B cell (primary cell): ENCODE measurements around the gene GNB5. TPM values are rescaled to one million over a fixed set of nuclear protein-coding genes. Genes with fewer than 3 reads are reported as not detected.

ENCODE experiments used
- ATAC-seq: fragments of 200-7000 bp; cut with Tn5 transposase; one replicate; pipeline ENCODE4 v1.10.0; 2021; ENCODE audit warnings: low read depth, mild to moderate bottlenecking, moderate number of reproducible peaks, moderate library complexity
- CTCF ChIA-PET: fragments of 350-600 bp; sonication (Branson Sonifier 250); formaldehyde crosslinking; loops from one replicate; lab custom pipeline; 2021; ENCODE audit warnings: antibody characterized with exemption, inconsistent platforms; lab: Charles Lee
- POLR2A ChIA-PET: fragments of 350-600 bp; sonication (Branson Sonifier 250); formaldehyde crosslinking; loops from one replicate; lab custom pipeline; 2021; ENCODE audit warnings: antibody characterized with exemption; lab: Charles Lee
- DNase-seq: peaks from one replicate; pipeline ENCODE4 v3.0.0; 2013
- H2AFZ ChIP-seq: 2 replicates; pipeline ENCODE4 v1.6.1; 2012; ENCODE audit warnings: mild to moderate bottlenecking, low read depth, low read length; ENCODE audit not compliant: insufficient read depth, poor library complexity, severe bottlenecking
- H3K27ac ChIP-seq, 2 donors: 1 replicate in 1 of 2; 2 replicates in 1 of 2; pipeline ENCODE4 v1.5.1; 2012 to 2013; ENCODE audit warnings: low read length in 2 of 2, mild to moderate bottlenecking in 2 of 2, moderate library complexity in 1 of 2
- H3K27me3 ChIP-seq, 4 experiments: fragments of 200-600 bp in 1 of 4; sonication (generic) in 1 of 4; replicated peaks in 1 of 4; 1 replicate in 2 of 4; 2 replicates in 2 of 4; pipeline versions ENCODE4 v1.6.1 to v1.7.0; 2013 to 2016; ENCODE audit warnings: low read length in 3 of 4, mild to moderate bottlenecking in 2 of 4, mixed read lengths in 1 of 4, moderate library complexity in 1 of 4; ENCODE audit not compliant: insufficient read depth in 4 of 4, control insufficient read depth in 3 of 4; ENCODE audit errors: control extremely low read depth in 1 of 4
- H3K36me3 ChIP-seq, 2 experiments: replicated peaks in 1 of 2; 1 replicate in 1 of 2; 2 replicates in 1 of 2; pipeline versions ENCODE4 v1.6.1 to v1.7.1; 2013; ENCODE audit warnings: low read length in 1 of 2; ENCODE audit not compliant: insufficient read depth in 2 of 2, control insufficient read depth in 1 of 2; ENCODE audit errors: control extremely low read depth in 1 of 2, extremely low read depth in 1 of 2
- H3K4me1 ChIP-seq, 2 donors: fragments of 200-600 bp in 1 of 2; sonication (generic) in 1 of 2; 1 replicate in 1 of 2; 2 replicates in 1 of 2; pipeline versions ENCODE4 v1.5.1 to v1.6.1; 2013 to 2017; ENCODE audit warnings: low read length in 2 of 2; ENCODE audit not compliant: control insufficient read depth in 2 of 2, insufficient read depth in 2 of 2
- H3K4me2 ChIP-seq: replicated peaks from 2 replicates; pipeline ENCODE3; 2012; ENCODE audit warnings: mild to moderate bottlenecking, low read depth, low read length; ENCODE audit not compliant: poor library complexity, severe bottlenecking
- H3K4me3 ChIP-seq, 5 experiments: fragments of 200-600 bp in 1 of 5; sonication (generic) in 1 of 5; 1 replicate in 3 of 5; 2 replicates in 2 of 5; pipeline versions ENCODE4 v1.5.1 to v1.7.0; 2011 to 2016; ENCODE audit warnings: low read length in 4 of 5, mild to moderate bottlenecking in 4 of 5, low read depth in 2 of 5, control low read depth in 1 of 5, moderate library complexity in 1 of 5; ENCODE audit not compliant: insufficient read depth in 1 of 5; ENCODE audit errors: control extremely low read depth in 1 of 5, extremely low read depth in 1 of 5
- H3K79me2 ChIP-seq: fragments of 200-600 bp; sonication (generic); one replicate; pipeline ENCODE4 v1.6.0; 2016; ENCODE audit warnings: low read length; ENCODE audit not compliant: control insufficient read depth, insufficient read depth
- H3K9ac ChIP-seq: fragments of 200-600 bp; sonication (generic); 2 replicates; pipeline ENCODE4 v1.6.1; 2017; ENCODE audit warnings: mild to moderate bottlenecking, low read length, moderate library complexity
- H3K9me3 ChIP-seq, 3 donors: one replicate each; pipeline versions ENCODE4 v1.6.1 to v1.7.1; 2013; ENCODE audit warnings: low read length in 2 of 3; ENCODE audit not compliant: control insufficient read depth in 2 of 3, insufficient read depth in 1 of 3; ENCODE audit errors: control extremely low read depth in 1 of 3
- H4K20me1 ChIP-seq: 2 replicates; pipeline ENCODE4 v1.6.0; 2012; ENCODE audit warnings: mild to moderate bottlenecking, low read length; ENCODE audit not compliant: insufficient read depth, control insufficient read depth, poor library complexity, severe bottlenecking
- H3K27ac Mint-ChIP-seq: one replicate; pipeline ENCODE4 v1.8.0; 2021; ENCODE audit warnings: mixed read lengths
- H3K27me3 Mint-ChIP-seq: one replicate; pipeline ENCODE4 v1.8.0; 2021; ENCODE audit warnings: mixed read lengths
- H3K4me1 Mint-ChIP-seq: one replicate; pipeline ENCODE4 v1.8.0; 2021; ENCODE audit warnings: mixed read lengths
- H3K4me3 Mint-ChIP-seq: one replicate; pipeline ENCODE4 v1.8.0; 2021; ENCODE audit warnings: mixed read lengths
- H3K9me3 Mint-ChIP-seq: one replicate; pipeline ENCODE4 v1.8.0; 2022; ENCODE audit warnings: mixed read lengths; ENCODE audit not compliant: insufficient read depth
- EZH2 ChIP-seq: IDR thresholded peaks from 2 replicates; pipeline ENCODE4 v1.6.1; 2012; ENCODE audit warnings: borderline replicate concordance, low read depth, mild to moderate bottlenecking, moderate library complexity, low read length; ENCODE audit not compliant: insufficient read depth, poor library complexity, severe bottlenecking
- WGBS: methylation state at CpG from one replicate; pipeline ENCODE4 v1.1.5; 2013; ENCODE audit warnings: missing lambda C conversion rate; ENCODE audit not compliant: insufficient coverage; 5-methylcytosine and 5-hydroxymethylcytosine counted together
- intact Hi-C: fragments of 100-400 bp; cut with micrococcal nuclease; formaldehyde crosslinking; loops from one replicate; pipeline ENCODE4 v1.10.0; 2022
- polyA plus RNA-seq: library from polyadenylated mRNA; depleted of rRNA; stranded (reverse); fragments of >200 nt; gene quantifications from 2 replicates; pipeline ENCODE4 v1.2.3, GENCODE V29; 2012
- total RNA-seq, 2 donors: library from RNA; stranded (reverse); fragments of 120-200 nt in 1 of 2; gene quantifications; 1 replicate in 1 of 2; 2 replicates in 1 of 2; pipeline versions ENCODE4 v1.2.3 to v1.2.4, GENCODE V29; 2013 to 2022
- TF ChIP-seq, protein P1 (sequence below): fragments of 200-600 bp; IDR thresholded peaks from one replicate; pipeline ENCODE4 v1.8.0; 2022; ENCODE audit warnings: antibody characterized with exemption, mild to moderate bottlenecking

GNB5 gene
- total and polyA plus RNA-seq, 2 donors (not counting 1 experiment from before 2014, with no cell fraction given), result 58.5 to 142 TPM

DNA sequence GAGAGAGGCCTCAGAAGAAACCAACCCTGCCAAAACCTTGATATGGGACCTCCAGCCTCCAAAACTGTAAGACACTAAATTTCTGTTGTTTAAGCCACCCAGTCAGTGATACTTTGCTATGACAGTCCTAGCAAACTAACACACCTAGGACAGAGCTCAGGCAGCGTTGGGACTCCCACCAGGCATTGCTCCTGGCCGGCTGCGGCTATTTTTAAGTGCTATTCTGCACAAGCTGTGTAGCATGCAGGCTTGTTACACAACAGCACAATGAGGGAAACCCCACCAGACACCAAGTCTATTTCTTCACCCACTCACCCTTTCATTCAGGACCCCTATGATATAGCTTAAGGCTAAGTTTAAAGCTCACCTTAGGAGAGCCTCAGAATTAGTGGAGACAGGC, 47.0 kb upstream of the GNB5 start:
- no peak for DNase-seq
- ChIA-PET POLR2A (no interaction called here), CTCF (interaction anchor here (1.9 to 24.5 kb wide), 3 partner anchors 8 to 18 kb away, joined by 6 to 512 read pairs (median 109); no protein-coding TSS in a partner anchor)
- 100% methylated on average over 1 of the region's 3 CpGs for WGBS
- no peaks in the 10 kb centered on the region for H4K20me1 ChIP-seq
- H3K9ac ChIP-seq, result no peak overlapping the region
- no peak overlapping the region for H2AFZ ChIP-seq
- H3K79me2 ChIP-seq, result no peaks in the 10 kb centered on the region
- Mint-ChIP-seq H3K27me3 (no peaks in the 10 kb centered on the region), H3K4me1 (peaks cover 74% of the 10 kb centered on the region), H3K4me3 (no peak overlapping the region), H3K9me3 (no peaks in the 10 kb centered on the region), H3K27ac (peak overlapping the region; percentile 99)
- H3K4me1 ChIP-seq, result peaks cover 43 to 62% of the 10 kb centered on the region in 2 donors
- no peak overlapping the region for H3K4me2 ChIP-seq
- H3K27ac ChIP-seq, result peak overlapping the region; percentile 89 to 97
- H3K4me3 ChIP-seq, result no peak overlapping the region
- no peaks in the 10 kb centered on the region for H3K36me3 ChIP-seq
- H3K9me3 ChIP-seq, result no peaks in the 10 kb centered on the region
- TF ChIP-seq EZH2, result no peak
- TF ChIP-seq, protein P1, sequence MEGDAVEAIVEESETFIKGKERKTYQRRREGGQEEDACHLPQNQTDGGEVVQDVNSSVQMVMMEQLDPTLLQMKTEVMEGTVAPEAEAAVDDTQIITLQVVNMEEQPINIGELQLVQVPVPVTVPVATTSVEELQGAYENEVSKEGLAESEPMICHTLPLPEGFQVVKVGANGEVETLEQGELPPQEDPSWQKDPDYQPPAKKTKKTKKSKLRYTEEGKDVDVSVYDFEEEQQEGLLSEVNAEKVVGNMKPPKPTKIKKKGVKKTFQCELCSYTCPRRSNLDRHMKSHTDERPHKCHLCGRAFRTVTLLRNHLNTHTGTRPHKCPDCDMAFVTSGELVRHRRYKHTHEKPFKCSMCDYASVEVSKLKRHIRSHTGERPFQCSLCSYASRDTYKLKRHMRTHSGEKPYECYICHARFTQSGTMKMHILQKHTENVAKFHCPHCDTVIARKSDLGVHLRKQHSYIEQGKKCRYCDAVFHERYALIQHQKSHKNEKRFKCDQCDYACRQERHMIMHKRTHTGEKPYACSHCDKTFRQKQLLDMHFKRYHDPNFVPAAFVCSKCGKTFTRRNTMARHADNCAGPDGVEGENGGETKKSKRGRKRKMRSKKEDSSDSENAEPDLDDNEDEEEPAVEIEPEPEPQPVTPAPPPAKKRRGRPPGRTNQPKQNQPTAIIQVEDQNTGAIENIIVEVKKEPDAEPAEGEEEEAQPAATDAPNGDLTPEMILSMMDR, result no peak
- ATAC-seq, result no peak
- no peaks in the 10 kb centered on the region for H3K27me3 ChIP-seq
- intact Hi-C loops, result no loop called here

DNA sequence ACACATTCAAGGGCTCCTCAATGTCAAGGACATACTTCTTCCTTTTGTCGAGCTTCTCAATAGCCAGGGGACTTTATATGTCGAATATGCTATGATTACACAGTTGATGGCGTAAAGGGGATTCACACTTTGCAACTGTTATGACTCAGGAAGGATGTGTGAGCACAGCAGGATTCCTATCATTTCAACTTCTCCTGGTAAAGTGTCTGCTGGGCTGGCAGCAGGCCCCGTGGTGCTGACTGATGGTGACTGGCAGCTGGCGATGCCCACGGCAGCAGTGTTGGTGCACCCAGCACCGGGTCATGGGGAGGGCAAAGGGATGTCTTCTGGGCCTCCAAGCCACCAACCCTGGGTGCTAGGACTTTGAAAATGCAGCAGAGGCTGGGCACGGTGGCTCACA, 44.8 kb upstream of the GNB5 start:
- intact Hi-C loops, result no loop called here
- Histone ChIP-seq H2AFZ (peak overlapping the region; percentile 50), H3K79me2 (no peaks in the 10 kb centered on the region), H4K20me1 (no peaks in the 10 kb centered on the region), H3K4me2 (peak overlapping the region; percentile 68), H3K36me3 (no peaks in the 10 kb centered on the region), H3K4me1 (peaks cover 61 to 67% of the 10 kb centered on the region in 2 donors), H3K4me3 (peak overlapping the region in 1 of 5 experiments; percentile 54), H3K27ac (peak overlapping the region; percentile 89 to 97), H3K27me3 (no peaks in the 10 kb centered on the region), H3K9me3 (no peaks in the 10 kb centered on the region), H3K9ac (peak overlapping the region; percentile 55)
- H3K27me3 Mint-ChIP-seq, result no peaks in the 10 kb centered on the region
- no peaks in the 10 kb centered on the region for H3K9me3 Mint-ChIP-seq
- DNase-seq (peak; percentile 58), ATAC-seq (no peak)
- peak overlapping the region; percentile 92 for H3K4me3 Mint-ChIP-seq
- WGBS, result 52% methylated on average over 6 of the region's 8 CpGs
- TF ChIP-seq, protein P1, result no peak
- no peak for TF ChIP-seq EZH2
- H3K27ac Mint-ChIP-seq, result peak overlapping the region; percentile 99
- POLR2A ChIA-PET, result interaction anchor here (0.8 to 5.0 kb wide), 8 partner anchors 9 to 445 kb away, joined by 3 to 61 read pairs (median 4); partner anchors contain the start of gene MYO5C
- CTCF ChIA-PET, result interaction anchor here (1.0 to 24.5 kb wide), 12 partner anchors 10 to 499 kb away, joined by 3 to 512 read pairs (median 5); no protein-coding TSS in a partner anchor
- H3K4me1 Mint-ChIP-seq, result peaks cover 72% of the 10 kb centered on the region
